Karpas-422 (cell line): ENCODE results near the gene CNNM1. TPM values are rescaled to one million over a fixed set of nuclear protein-coding genes. Genes with fewer than 3 reads are reported as not detected.
A peak's percentile ranks its signal among the peaks of the same experiment; 100 is the strongest.

ENCODE experiments used
- DNase-seq: peaks from one replicate; pipeline ENCODE4 v3.0.0-alpha.2; 2015
- H2AFZ ChIP-seq: fragments of 200-600 bp; sonication (generic); 2 replicates; pipeline ENCODE4 v1.6.1; 2014; ENCODE audit warnings: antibody characterized with exemption, low read length, mixed read lengths
- H3K27ac ChIP-seq: fragments of 200-600 bp; sonication (generic); 2 replicates; pipeline ENCODE4 v1.5.1; 2014; ENCODE audit warnings: mild to moderate bottlenecking, low read length, moderate library complexity
- H3K27me3 ChIP-seq: fragments of 200-600 bp; sonication (generic); 2 replicates; pipeline ENCODE4 v1.6.1; 2014; ENCODE audit warnings: low read length, mixed read lengths
- H3K36me3 ChIP-seq: fragments of 200-600 bp; sonication (generic); 2 replicates; pipeline ENCODE4 v1.6.1; 2014; ENCODE audit warnings: low read length, mixed read lengths; ENCODE audit not compliant: insufficient read depth
- H3K4me1 ChIP-seq: fragments of 200-600 bp; sonication (generic); 2 replicates; pipeline ENCODE4 v1.6.1; 2014; ENCODE audit warnings: mild to moderate bottlenecking, low read length, mixed read lengths
- H3K4me2 ChIP-seq: fragments of 200-600 bp; sonication (generic); 2 replicates; pipeline ENCODE4 v1.6.1; 2014; ENCODE audit warnings: low read length, low read depth, mild to moderate bottlenecking; ENCODE audit not compliant: poor library complexity, severe bottlenecking
- H3K4me3 ChIP-seq: fragments of 200-600 bp; sonication (generic); 2 replicates; pipeline ENCODE4 v1.5.1; 2014; ENCODE audit warnings: mild to moderate bottlenecking, antibody characterized with exemption, low read length, mixed read lengths
- H3K79me2 ChIP-seq: fragments of 200-600 bp; sonication (generic); 2 replicates; pipeline ENCODE4 v1.6.1; 2014; ENCODE audit warnings: mild to moderate bottlenecking, low read length, mixed read lengths
- H3K9ac ChIP-seq: fragments of 200-600 bp; sonication (generic); 2 replicates; pipeline ENCODE4 v1.6.0; 2014; ENCODE audit warnings: low read length
- H3K9me2 ChIP-seq: fragments of 200-600 bp; sonication (generic), shearing (Covaris generic); replicated peaks from 2 replicates; pipeline ENCODE4 v1.6.0; 2014; ENCODE audit warnings: mild to moderate bottlenecking, low read length, moderate library complexity; ENCODE audit not compliant: insufficient read depth
- H3K9me3 ChIP-seq: fragments of 300-700, 200-600 bp; sonication (generic); 2 replicates; pipeline ENCODE4 v1.6.1; 2014; ENCODE audit warnings: low read length, mixed read lengths
- H4K20me1 ChIP-seq: fragments of 200-600 bp; sonication (generic); 2 replicates; pipeline ENCODE4 v1.6.1; 2014; ENCODE audit warnings: mild to moderate bottlenecking, antibody characterized with exemption, low read length, low read depth; ENCODE audit not compliant: insufficient read depth
- total RNA-seq: library from RNA; depleted of rRNA; stranded (reverse); fragments of >200 nt; shearing (Covaris generic); gene quantifications from 2 replicates; pipeline ENCODE4 v1.2.3, GENCODE V29; 2014; ENCODE audit warnings: low replicate concordance

CNNM1 gene
- total RNA-seq, 1 experiment from 2014 or later: not detected

- no peaks in the 10 kb centered on the region for H4K20me1 ChIP-seq
- DNase-seq: no peak
- H3K27ac ChIP-seq: no peak overlapping the region
- no peak overlapping the region for H3K9ac ChIP-seq
- H3K9me2 ChIP-seq: no peaks in the 10 kb centered on the region
- no peaks in the 10 kb centered on the region for H3K79me2 ChIP-seq
- no peak overlapping the region for H3K4me2 ChIP-seq
- H3K4me1 ChIP-seq: peaks cover 6% of the 10 kb centered on the region
- no peaks in the 10 kb centered on the region for H3K36me3 ChIP-seq
- no peak overlapping the region for H3K4me3 ChIP-seq
- H3K9me3 ChIP-seq: no peaks in the 10 kb centered on the region
- no peaks in the 10 kb centered on the region for H3K27me3 ChIP-seq
- H2AFZ ChIP-seq: no peak overlapping the region
Measured at GRCh38 chr10:99368646-99369045, 39.5 kb downstream of the CNNM1 start.

- no peaks in the 10 kb centered on the region for H3K27me3 ChIP-seq
- DNase-seq: no peak
- H3K9me3 ChIP-seq: no peaks in the 10 kb centered on the region
- H3K4me3 ChIP-seq: no peak overlapping the region
- no peaks in the 10 kb centered on the region for H3K79me2 ChIP-seq
- peaks cover 6% of the 10 kb centered on the region for H3K4me1 ChIP-seq
- H3K9ac ChIP-seq: no peak overlapping the region
- no peak overlapping the region for H3K27ac ChIP-seq
- H3K36me3 ChIP-seq: no peaks in the 10 kb centered on the region
- H3K9me2 ChIP-seq: no peaks in the 10 kb centered on the region
- H4K20me1 ChIP-seq: no peaks in the 10 kb centered on the region
- no peak overlapping the region for H3K4me2 ChIP-seq
- H2AFZ ChIP-seq: no peak overlapping the region
Measured at GRCh38 chr10:99369126-99369525, 40.0 kb downstream of the CNNM1 start.

GRCh38 chr10:99369551-99369950, 40.4 kb downstream of the CNNM1 start:
- Histone ChIP-seq H3K79me2 (no peaks in the 10 kb centered on the region), H3K4me2 (no peak overlapping the region), H3K27me3 (no peaks in the 10 kb centered on the region), H3K4me3 (no peak overlapping the region), H2AFZ (no peak overlapping the region), H3K9me3 (no peaks in the 10 kb centered on the region), H3K9ac (no peak overlapping the region), H3K27ac (no peak overlapping the region), H3K9me2 (no peaks in the 10 kb centered on the region), H3K36me3 (no peaks in the 10 kb centered on the region), H4K20me1 (no peaks in the 10 kb centered on the region), H3K4me1 (peaks cover 6% of the 10 kb centered on the region)
- DNase-seq: no peak

- Histone ChIP-seq H3K4me3 (no peak overlapping the region), H3K4me2 (peak overlapping the region; percentile 20), H3K4me1 (peaks cover 6% of the 10 kb centered on the region), H3K27ac (no peak overlapping the region), H2AFZ (no peak overlapping the region), H4K20me1 (no peaks in the 10 kb centered on the region), H3K36me3 (no peaks in the 10 kb centered on the region), H3K79me2 (no peaks in the 10 kb centered on the region), H3K9me3 (no peaks in the 10 kb centered on the region), H3K9ac (no peak overlapping the region), H3K9me2 (no peaks in the 10 kb centered on the region), H3K27me3 (no peaks in the 10 kb centered on the region)
- DNase-seq: peak; percentile 76
Measured at GRCh38 chr10:99370993-99371392, 41.8 kb downstream of the CNNM1 start.

GRCh38 chr10:99372546-99373271, 43.6 kb downstream of the CNNM1 start:
- no peaks in the 10 kb centered on the region for H3K9me2 ChIP-seq
- H3K36me3 ChIP-seq: no peaks in the 10 kb centered on the region
- no peak overlapping the region for H3K4me3 ChIP-seq
- H3K4me2 ChIP-seq: no peak overlapping the region
- no peak overlapping the region for H3K9ac ChIP-seq
- H3K4me1 ChIP-seq: peaks cover 6% of the 10 kb centered on the region
- H4K20me1 ChIP-seq: no peaks in the 10 kb centered on the region
- no peaks in the 10 kb centered on the region for H3K9me3 ChIP-seq
- no peak overlapping the region for H3K27ac ChIP-seq
- no peak overlapping the region for H2AFZ ChIP-seq
- H3K27me3 ChIP-seq: no peaks in the 10 kb centered on the region
- DNase-seq: no peak
- no peaks in the 10 kb centered on the region for H3K79me2 ChIP-seq

GRCh38 chr10:99374526-99374925, 45.4 kb downstream of the CNNM1 start:
- no peak overlapping the region for H3K9ac ChIP-seq
- no peak overlapping the region for H3K4me2 ChIP-seq

GRCh38 chr10:99374972-99375371, 45.8 kb downstream of the CNNM1 start:
- Histone ChIP-seq H3K36me3 (no peaks in the 10 kb centered on the region), H3K4me2 (no peak overlapping the region), H3K27ac (no peak overlapping the region), H3K9me3 (no peaks in the 10 kb centered on the region), H3K79me2 (no peaks in the 10 kb centered on the region), H3K9ac (no peak overlapping the region), H3K9me2 (no peaks in the 10 kb centered on the region), H4K20me1 (no peaks in the 10 kb centered on the region), H3K27me3 (no peaks in the 10 kb centered on the region), H3K4me1 (peaks cover 6% of the 10 kb centered on the region), H2AFZ (no peak overlapping the region), H3K4me3 (no peak overlapping the region)
- no peak for DNase-seq

More at GRCh38 chr10:99374526-99374925, 45.4 kb downstream of the CNNM1 start:
- no peak overlapping the region for H2AFZ ChIP-seq
- no peak for DNase-seq
- H3K9me3 ChIP-seq: no peaks in the 10 kb centered on the region
- H3K79me2 ChIP-seq: no peaks in the 10 kb centered on the region
- no peak overlapping the region for H3K4me3 ChIP-seq
- no peaks in the 10 kb centered on the region for H3K36me3 ChIP-seq
- H4K20me1 ChIP-seq: no peaks in the 10 kb centered on the region
- H3K27me3 ChIP-seq: no peaks in the 10 kb centered on the region
- no peak overlapping the region for H3K27ac ChIP-seq
- H3K9me2 ChIP-seq: no peaks in the 10 kb centered on the region
- H3K4me1 ChIP-seq: peaks cover 6% of the 10 kb centered on the region

- Histone ChIP-seq H3K27ac (no peak overlapping the region), H3K79me2 (no peaks in the 10 kb centered on the region), H3K4me2 (no peak overlapping the region), H3K4me3 (no peak overlapping the region), H4K20me1 (no peaks in the 10 kb centered on the region), H3K4me1 (peaks cover 6% of the 10 kb centered on the region), H3K9me3 (no peaks in the 10 kb centered on the region), H3K36me3 (no peaks in the 10 kb centered on the region), H3K27me3 (no peaks in the 10 kb centered on the region), H3K9ac (no peak overlapping the region), H3K9me2 (no peaks in the 10 kb centered on the region), H2AFZ (no peak overlapping the region)
- DNase-seq: no peak
Measured at GRCh38 chr10:99375426-99375825, 46.3 kb downstream of the CNNM1 start.
